ENCODE measurements around the gene KRTAP3-1.

DNA sequence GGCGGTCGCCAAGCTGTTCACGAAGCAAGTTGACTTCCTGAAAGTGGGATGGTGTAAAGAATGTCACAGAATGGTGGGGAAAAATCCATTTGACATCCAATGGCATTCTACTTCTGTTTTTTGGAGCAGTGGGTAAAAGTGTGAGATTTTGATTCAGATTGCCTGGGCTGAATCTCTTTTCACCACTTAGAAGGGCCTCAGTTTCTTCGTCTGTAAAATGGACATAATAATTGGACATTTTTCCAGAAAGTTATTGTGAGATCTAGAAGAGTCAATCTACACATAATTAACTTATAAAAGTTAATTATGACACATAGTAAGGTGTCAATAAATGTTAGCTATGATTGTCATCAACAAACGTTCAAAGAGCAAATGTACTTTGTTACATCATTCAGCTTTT lies 27.8 kb downstream of the KRTAP3-1 start:
- no peak for TF ChIP-seq POLR2A (IDR thresholded peaks at IDR 0.05)
- TF ChIP-seq, protein P1, sequence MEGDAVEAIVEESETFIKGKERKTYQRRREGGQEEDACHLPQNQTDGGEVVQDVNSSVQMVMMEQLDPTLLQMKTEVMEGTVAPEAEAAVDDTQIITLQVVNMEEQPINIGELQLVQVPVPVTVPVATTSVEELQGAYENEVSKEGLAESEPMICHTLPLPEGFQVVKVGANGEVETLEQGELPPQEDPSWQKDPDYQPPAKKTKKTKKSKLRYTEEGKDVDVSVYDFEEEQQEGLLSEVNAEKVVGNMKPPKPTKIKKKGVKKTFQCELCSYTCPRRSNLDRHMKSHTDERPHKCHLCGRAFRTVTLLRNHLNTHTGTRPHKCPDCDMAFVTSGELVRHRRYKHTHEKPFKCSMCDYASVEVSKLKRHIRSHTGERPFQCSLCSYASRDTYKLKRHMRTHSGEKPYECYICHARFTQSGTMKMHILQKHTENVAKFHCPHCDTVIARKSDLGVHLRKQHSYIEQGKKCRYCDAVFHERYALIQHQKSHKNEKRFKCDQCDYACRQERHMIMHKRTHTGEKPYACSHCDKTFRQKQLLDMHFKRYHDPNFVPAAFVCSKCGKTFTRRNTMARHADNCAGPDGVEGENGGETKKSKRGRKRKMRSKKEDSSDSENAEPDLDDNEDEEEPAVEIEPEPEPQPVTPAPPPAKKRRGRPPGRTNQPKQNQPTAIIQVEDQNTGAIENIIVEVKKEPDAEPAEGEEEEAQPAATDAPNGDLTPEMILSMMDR (IDR thresholded peaks at IDR 0.05) = no peak

Data from lower leg skin (tissue), 3 donors.